Measurements from ENCODE around the gene MT1A.

MT1A gene

GRCh38 chr16:56606476-56607108 is 31.9 kb upstream of the MT1A start:
- Mint-ChIP-seq H3K9me3 (no peaks in the 10 kb centered on the region), H3K4me3 (peak overlapping the region; percentile 25), H3K27ac (peak overlapping the region; percentile 71), H3K4me1 (ENCODE audit: low read depth) (peaks cover 42% of the 10 kb centered on the region), H3K27me3 (ENCODE audit: low read depth) (peaks cover 4% of the 10 kb centered on the region), H3K36me3 (ENCODE audit: low read depth) (peaks cover 3% of the 10 kb centered on the region)
- no peak for DNase-seq (ENCODE audit: low spot score)

DNA sequence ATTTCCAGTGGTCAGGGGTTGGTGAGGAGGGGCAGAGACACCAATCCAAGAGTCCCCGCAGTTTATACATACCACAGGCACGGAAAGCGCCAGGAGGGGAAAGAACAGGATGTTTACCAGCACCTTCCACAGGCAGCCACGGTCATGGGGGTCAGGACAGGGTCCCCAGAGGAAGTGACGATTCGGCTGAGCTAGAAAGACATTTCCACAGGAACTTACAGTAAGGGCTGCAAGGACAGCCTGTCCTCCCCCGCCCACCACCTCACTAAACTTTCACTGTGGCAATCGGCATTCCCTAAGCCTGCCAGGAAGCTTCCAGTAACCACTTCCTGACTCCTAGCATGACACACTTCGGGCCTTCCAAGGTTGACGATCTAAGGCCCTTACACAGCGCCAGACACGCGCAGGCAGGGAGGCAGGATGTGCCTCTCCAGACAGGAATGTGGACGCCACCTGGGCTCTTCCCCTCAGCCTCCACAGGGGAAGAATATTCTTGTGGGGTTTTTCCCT is 31.3 kb upstream of the MT1A start:
- H3K36me3 Mint-ChIP-seq (ENCODE audit: low read depth): peaks cover 3% of the 10 kb centered on the region
- no peak for DNase-seq (ENCODE audit: low spot score)
- H3K27me3 Mint-ChIP-seq (ENCODE audit: low read depth): peaks cover 1% of the 10 kb centered on the region
- H3K9me3 Mint-ChIP-seq: no peaks in the 10 kb centered on the region
- peaks cover 44% of the 10 kb centered on the region for H3K4me1 Mint-ChIP-seq (ENCODE audit: low read depth)
- peak overlapping the region; percentile 71 for H3K27ac Mint-ChIP-seq
- H3K4me3 Mint-ChIP-seq: peak overlapping the region; percentile 25

DNA sequence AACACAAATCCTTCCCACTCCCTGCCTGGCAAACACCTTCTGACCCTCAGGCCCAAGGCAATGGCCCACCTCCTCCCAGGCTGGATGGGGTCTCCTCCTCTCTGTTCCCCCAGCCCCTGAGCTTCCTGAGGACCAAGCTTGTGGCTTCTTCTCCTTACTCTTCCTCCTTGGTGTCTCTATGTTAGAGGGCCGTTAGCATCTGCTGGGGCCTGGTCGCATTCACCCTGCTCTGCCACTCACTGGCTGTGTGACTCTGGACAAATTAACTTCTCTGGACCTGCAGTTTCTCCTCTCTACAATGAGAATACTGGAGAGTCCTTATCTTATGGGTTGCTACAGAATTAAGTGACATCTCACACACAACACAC is 30.8 kb upstream of the MT1A start:
- DNase-seq (ENCODE audit: low spot score): no peak
- no peaks in the 10 kb centered on the region for H3K27me3 Mint-ChIP-seq (ENCODE audit: low read depth)
- peak overlapping the region; percentile 71 for H3K27ac Mint-ChIP-seq
- H3K36me3 Mint-ChIP-seq (ENCODE audit: low read depth): peaks cover 3% of the 10 kb centered on the region
- peaks cover 47% of the 10 kb centered on the region for H3K4me1 Mint-ChIP-seq (ENCODE audit: low read depth)
- peak overlapping the region; percentile 73 for H3K4me3 Mint-ChIP-seq
- no peaks in the 10 kb centered on the region for H3K9me3 Mint-ChIP-seq

DNA sequence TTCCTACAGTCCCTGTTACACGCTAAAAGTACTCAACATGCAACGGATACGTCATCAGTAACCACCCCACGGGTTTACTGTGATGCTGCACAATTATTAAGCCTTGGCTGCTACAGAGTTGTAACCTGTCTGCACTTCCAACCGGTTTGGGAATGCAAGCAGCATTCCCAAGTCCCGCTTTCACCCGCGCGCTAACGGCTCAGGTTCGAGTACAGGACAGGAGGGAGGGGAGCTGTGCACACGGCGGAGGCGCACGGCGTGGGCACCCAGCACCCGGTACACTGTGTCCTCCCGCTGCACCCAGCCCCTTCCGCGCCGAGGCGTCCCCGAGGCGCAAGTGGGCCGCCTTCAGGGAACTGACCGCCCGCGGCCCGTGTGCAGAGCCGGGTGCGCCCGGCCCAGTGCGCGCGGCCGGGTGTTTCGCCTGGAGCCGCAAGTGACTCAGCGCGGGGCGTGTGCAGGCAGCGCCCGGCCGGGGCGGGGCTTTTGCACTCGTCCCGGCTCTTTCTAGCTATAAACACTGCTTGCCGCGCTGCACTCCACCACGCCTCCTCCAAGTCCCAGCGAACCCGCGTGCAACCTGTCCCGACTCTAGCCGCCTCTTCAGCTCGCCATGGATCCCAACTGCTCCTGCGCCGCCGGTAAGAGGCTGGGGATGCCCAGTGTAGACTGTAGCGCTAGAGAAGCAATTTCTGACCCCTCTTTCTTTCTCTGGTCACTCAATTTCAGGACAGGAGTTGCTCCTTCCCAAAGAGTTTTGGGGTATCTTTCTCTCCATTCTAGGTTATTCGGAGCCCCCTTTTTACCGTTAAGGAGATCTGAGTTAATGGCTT is 30.2 kb upstream of the MT1A start, which contains the start of gene MT2A:
Gene MT2A, plus strand, starts transcription at position 542 of the 833 bp plus-strand sequence. Its CDS starts 72 bp downstream, at position 614.
- H3K27me3 Mint-ChIP-seq (ENCODE audit: low read depth): no peaks in the 10 kb centered on the region
- H3K4me1 Mint-ChIP-seq (ENCODE audit: low read depth): peaks cover 49% of the 10 kb centered on the region
- no peaks in the 10 kb centered on the region for H3K9me3 Mint-ChIP-seq
- H3K36me3 Mint-ChIP-seq (ENCODE audit: low read depth): peaks cover 3% of the 10 kb centered on the region
- peak within 1 kb of the TSS; percentile 94 for H3K27ac Mint-ChIP-seq
- peak within 1 kb of the TSS; percentile 94 for H3K4me3 Mint-ChIP-seq
- DNase-seq (ENCODE audit: low spot score): peak; percentile 96

DNA sequence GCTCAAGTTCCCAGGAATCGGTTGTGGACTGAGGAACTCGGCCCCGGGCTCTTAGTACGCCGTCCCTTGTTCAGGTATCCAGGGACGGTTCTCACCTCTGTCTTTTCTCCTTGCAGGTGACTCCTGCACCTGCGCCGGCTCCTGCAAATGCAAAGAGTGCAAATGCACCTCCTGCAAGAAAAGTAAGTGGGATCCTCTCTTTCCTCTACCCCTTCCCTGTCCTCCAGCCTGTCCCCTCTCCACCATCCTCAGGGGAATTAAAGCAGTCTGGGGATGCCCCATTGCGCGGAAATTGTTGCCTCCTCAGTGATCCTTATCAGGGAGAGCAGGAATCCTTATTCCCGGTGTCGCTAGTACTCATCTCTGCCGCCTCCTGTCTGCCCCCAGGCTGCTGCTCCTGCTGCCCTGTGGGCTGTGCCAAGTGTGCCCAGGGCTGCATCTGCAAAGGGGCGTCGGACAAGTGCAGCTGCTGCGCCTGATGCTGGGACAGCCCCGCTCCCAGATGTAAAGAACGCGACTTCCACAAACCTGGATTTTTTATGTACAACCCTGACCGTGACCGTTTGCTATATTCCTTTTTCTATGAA is 29.5 kb upstream of the MT1A start:
- H3K4me1 Mint-ChIP-seq (ENCODE audit: low read depth): peaks cover 52% of the 10 kb centered on the region
- peak overlapping the region; percentile 94 for H3K27ac Mint-ChIP-seq
- peak overlapping the region; percentile 94 for H3K4me3 Mint-ChIP-seq
- no peaks in the 10 kb centered on the region for H3K9me3 Mint-ChIP-seq
- H3K27me3 Mint-ChIP-seq (ENCODE audit: low read depth): no peaks in the 10 kb centered on the region
- H3K36me3 Mint-ChIP-seq (ENCODE audit: low read depth): peaks cover 3% of the 10 kb centered on the region
- DNase-seq (ENCODE audit: low spot score): no peak

DNA sequence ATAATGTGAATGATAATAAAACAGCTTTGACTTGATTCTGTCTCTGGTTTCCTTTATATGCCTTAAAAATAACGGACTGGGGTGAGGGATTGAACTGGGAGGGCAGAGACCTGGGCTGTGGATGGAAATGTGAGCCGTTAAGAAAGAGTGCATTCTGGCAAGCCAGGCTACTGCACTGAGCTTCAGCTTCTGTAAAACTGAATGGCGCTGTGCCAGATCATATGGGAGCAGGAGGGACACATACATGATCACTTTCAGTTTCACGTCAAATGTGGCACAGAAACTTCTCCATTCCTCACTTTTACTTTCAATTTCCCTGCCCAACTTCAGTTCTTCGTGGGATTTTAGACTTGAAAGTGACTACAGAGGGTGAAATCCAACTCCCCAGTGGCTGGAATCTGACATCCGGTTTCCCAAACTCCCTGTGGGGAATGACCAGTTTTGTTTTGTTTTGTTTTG is 29.0 kb upstream of the MT1A start:
- Mint-ChIP-seq H3K27ac (peak overlapping the region; percentile 94), H3K36me3 (ENCODE audit: low read depth) (peaks cover 3% of the 10 kb centered on the region), H3K27me3 (ENCODE audit: low read depth) (no peaks in the 10 kb centered on the region), H3K4me1 (ENCODE audit: low read depth) (peaks cover 57% of the 10 kb centered on the region), H3K4me3 (peak overlapping the region; percentile 94), H3K9me3 (no peaks in the 10 kb centered on the region)
- peak; percentile 72 for DNase-seq (ENCODE audit: low spot score)

DNA sequence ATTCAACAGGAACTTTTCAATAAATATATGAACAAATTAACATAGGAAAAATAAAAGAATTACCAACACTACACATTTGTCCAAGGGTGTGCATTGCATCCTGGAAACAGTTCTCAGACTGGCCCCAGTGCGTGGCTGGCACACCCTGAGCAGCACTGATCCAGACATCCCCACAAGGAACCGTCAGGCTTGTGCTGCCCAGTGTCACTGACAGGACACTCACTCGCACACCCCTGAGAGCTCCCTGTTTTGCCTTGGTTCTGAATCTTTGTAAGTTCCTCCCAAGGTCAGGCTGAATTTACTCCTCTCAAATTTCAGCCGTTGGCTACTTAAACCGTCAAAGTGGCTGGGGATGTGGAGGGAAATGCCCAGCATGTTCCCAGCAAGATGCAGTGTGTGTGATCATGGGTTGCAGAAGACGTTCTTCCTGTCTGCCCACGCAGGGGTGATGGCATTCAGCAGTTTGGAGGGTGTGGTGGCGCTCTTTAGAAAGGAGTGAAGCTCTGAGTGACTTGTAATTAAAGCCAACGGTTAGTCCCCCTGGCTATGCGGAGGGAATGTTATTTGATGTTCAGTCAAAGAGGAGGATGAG is 28.4 kb upstream of the MT1A start:
- H3K4me1 Mint-ChIP-seq (ENCODE audit: low read depth): peaks cover 63% of the 10 kb centered on the region
- H3K27me3 Mint-ChIP-seq (ENCODE audit: low read depth): no peaks in the 10 kb centered on the region
- peaks cover 3% of the 10 kb centered on the region for H3K36me3 Mint-ChIP-seq (ENCODE audit: low read depth)
- DNase-seq (ENCODE audit: low spot score): peak; percentile 90
- no peaks in the 10 kb centered on the region for H3K9me3 Mint-ChIP-seq
- H3K4me3 Mint-ChIP-seq: peak overlapping the region; percentile 94
- H3K27ac Mint-ChIP-seq: peak overlapping the region; percentile 94

GRCh38 chr16:56610609-56611111 is 27.8 kb upstream of the MT1A start:
- peaks cover 3% of the 10 kb centered on the region for H3K36me3 Mint-ChIP-seq (ENCODE audit: low read depth)
- peak overlapping the region; percentile 94 for H3K27ac Mint-ChIP-seq
- DNase-seq (ENCODE audit: low spot score): no peak
- H3K9me3 Mint-ChIP-seq: no peaks in the 10 kb centered on the region
- peaks cover 66% of the 10 kb centered on the region for H3K4me1 Mint-ChIP-seq (ENCODE audit: low read depth)
- H3K4me3 Mint-ChIP-seq: peak overlapping the region; percentile 94
- no peaks in the 10 kb centered on the region for H3K27me3 Mint-ChIP-seq (ENCODE audit: low read depth)

DNA sequence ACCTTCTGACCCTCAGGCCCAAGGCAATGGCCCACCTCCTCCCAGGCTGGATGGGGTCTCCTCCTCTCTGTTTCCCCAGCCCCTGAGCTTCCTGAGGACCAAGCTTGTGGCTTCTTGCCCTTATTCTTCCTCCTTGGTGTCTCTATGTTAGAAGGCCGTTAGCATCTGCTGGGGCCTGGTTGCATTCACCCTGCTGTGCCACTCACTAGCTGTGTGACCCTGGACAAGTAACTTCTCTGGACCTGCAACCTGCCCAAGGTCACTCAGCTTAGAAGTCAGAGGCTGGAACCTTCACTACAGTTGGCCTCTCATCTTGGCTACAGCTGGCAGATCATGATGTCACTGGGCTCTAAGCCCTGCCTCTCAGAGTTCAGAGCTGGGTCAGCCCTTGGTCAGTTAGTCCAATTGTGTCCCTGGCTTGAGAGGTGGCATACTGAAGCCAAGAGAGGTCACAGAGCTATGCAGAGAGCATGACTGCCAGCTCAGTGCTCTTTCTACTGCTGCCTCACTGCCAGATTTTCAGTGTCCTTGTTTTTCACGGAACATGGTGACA is 27.1 kb upstream of the MT1A start:
- Mint-ChIP-seq H3K36me3 (ENCODE audit: low read depth) (peaks cover 3% of the 10 kb centered on the region), H3K9me3 (no peaks in the 10 kb centered on the region), H3K27ac (peak overlapping the region; percentile 94), H3K4me1 (ENCODE audit: low read depth) (peaks cover 67% of the 10 kb centered on the region), H3K27me3 (ENCODE audit: low read depth) (no peaks in the 10 kb centered on the region), H3K4me3 (peak overlapping the region; percentile 71)
- no peak for DNase-seq (ENCODE audit: low spot score)

DNA sequence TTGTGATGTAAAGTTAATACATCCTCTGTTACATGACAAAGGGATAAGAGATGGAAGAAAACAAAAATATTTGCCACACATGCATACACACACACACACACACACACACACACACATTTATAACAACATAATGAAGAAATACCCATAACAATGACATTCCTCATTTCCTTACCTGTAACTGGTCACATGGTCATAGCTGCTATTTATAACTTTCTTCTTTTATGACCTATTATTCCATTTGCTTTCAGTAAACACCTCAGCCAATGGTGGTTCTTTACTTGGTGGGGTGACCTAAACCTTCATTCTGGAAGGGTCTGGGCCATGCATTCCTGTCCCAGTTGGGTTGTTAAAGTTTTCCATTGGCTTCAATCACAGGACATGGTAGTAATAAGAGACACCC is 24.8 kb upstream of the MT1A start:
- Mint-ChIP-seq H3K27ac (peak overlapping the region; percentile 4), H3K4me3 (no peak overlapping the region), H3K4me1 (ENCODE audit: low read depth) (peaks cover 65% of the 10 kb centered on the region), H3K36me3 (ENCODE audit: low read depth) (peaks cover 3% of the 10 kb centered on the region), H3K27me3 (ENCODE audit: low read depth) (no peaks in the 10 kb centered on the region), H3K9me3 (no peaks in the 10 kb centered on the region)
- DNase-seq (ENCODE audit: low spot score): no peak

DNA sequence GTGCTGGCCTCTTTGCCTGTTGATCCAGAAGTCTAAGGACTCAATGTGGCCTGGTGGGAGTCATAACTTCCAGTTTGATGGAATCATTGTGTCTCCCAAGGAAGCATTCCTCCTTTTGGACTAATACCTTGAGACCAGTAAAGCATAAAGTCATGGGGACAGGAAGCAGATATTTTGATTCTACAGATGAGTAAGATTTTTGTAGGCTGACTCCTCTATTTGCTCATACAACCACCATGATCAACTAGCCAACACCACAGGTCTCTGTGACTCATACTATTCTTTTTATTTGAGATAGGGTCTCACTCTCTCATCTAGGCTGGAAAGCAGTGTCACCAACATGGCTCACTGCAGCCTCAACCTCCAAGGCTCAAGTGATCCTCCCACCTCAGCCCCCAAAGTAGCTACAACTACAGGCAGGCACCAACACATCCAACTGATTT is 23.9 kb upstream of the MT1A start:
- peaks cover 63% of the 10 kb centered on the region for H3K4me1 Mint-ChIP-seq (ENCODE audit: low read depth)

GRCh38 chr16:56615353-56615752 is 23.1 kb upstream of the MT1A start:
- H3K27ac Mint-ChIP-seq: no peak overlapping the region
- H3K4me1 Mint-ChIP-seq (ENCODE audit: low read depth): peaks cover 58% of the 10 kb centered on the region
- peaks cover 2% of the 10 kb centered on the region for H3K36me3 Mint-ChIP-seq (ENCODE audit: low read depth)
- H3K9me3 Mint-ChIP-seq: no peaks in the 10 kb centered on the region
- no peaks in the 10 kb centered on the region for H3K27me3 Mint-ChIP-seq (ENCODE audit: low read depth)
- H3K4me3 Mint-ChIP-seq: no peak overlapping the region
- no peak for DNase-seq (ENCODE audit: low spot score)

More for the DNA sequence above, 23.9 kb upstream of the MT1A start:
- H3K27ac Mint-ChIP-seq: peak overlapping the region; percentile 57
- H3K27me3 Mint-ChIP-seq (ENCODE audit: low read depth): no peaks in the 10 kb centered on the region
- H3K4me3 Mint-ChIP-seq: no peak overlapping the region
- peaks cover 1% of the 10 kb centered on the region for H3K36me3 Mint-ChIP-seq (ENCODE audit: low read depth)
- no peaks in the 10 kb centered on the region for H3K9me3 Mint-ChIP-seq
- peak; percentile 64 for DNase-seq (ENCODE audit: low spot score)

DNA sequence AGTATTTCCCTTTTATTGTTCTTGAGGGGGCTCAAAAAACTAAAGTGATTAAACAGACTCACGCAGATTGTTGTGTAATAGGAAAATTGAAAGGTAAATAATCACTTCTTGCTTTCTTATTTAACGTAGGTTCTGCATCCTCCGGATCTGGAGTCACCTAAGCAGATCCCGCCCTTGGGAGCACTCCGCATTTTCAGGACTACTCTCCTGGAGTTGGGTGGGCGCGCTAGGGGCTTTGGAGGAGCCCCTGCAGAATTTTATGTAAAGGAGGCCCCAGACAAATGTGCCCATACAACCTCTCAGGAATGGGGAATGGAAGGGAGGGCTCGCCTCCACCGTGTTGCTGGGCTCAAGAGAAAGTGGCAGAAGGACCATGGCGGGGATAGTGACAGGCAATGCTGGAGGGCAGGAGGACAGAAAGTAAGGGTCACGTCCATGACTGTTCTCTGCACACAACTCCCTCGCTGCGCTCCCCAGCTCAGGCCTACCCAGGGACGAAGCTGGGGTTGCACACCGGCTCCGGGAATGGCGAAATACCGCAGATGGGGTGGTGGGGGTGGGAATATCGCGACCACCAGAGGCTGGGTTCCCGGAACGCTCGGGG is 21.8 kb upstream of the MT1A start:
- Mint-ChIP-seq H3K27ac (peak overlapping the region; percentile 52), H3K9me3 (no peaks in the 10 kb centered on the region), H3K4me3 (peak overlapping the region; percentile 86), H3K4me1 (ENCODE audit: low read depth) (peaks cover 44% of the 10 kb centered on the region), H3K36me3 (ENCODE audit: low read depth) (peaks cover 2% of the 10 kb centered on the region), H3K27me3 (ENCODE audit: low read depth) (no peaks in the 10 kb centered on the region)
- DNase-seq (ENCODE audit: low spot score): no peak
